HG03457 (cell line): ENCODE results near the gene PCBP4.

Experiments
- ATAC-seq: cut with Tn5 transposase; IDR thresholded peaks from one replicate; pipeline ENCODE4 v1.9.1; 2021; ENCODE audit warnings: moderate number of reproducible peaks; ENCODE audit not compliant: unreplicated experiment

Gene PCBP4

GRCh38 chr3:51974963-51975851, 8.0 kb upstream of the PCBP4 start, which contains the start of gene ABHD14A:
Gene ABHD14A, plus strand, starts transcription at chr3:51975064. Its CDS starts 72 bp downstream, at chr3:51975136.
- ATAC-seq = no peak

- no peak for ATAC-seq
Measured at GRCh38 chr3:51974277-51974962, 7.2 kb upstream of the PCBP4 start.

- ATAC-seq = no peak
Measured at GRCh38 chr3:51971350-51971749, 4.1 kb upstream of the PCBP4 start.

GRCh38 chr3:51970606-51971300, 3.5 kb upstream of the PCBP4 start:
- no peak for ATAC-seq

GRCh38 chr3:51969841-51970240, 2.6 kb upstream of the PCBP4 start:
- ATAC-seq = no peak

- no peak for ATAC-seq
Measured at GRCh38 chr3:51968883-51969678, 1.8 kb upstream of the PCBP4 start.

- ATAC-seq = no peak
Measured at GRCh38 chr3:51968170-51968775, 1.0 kb upstream of the PCBP4 start.

- ATAC-seq = no peak
Measured at GRCh38 chr3:51966922-51967383, 301 bp downstream of the PCBP4 start.

- ATAC-seq = no peak
Measured at GRCh38 chr3:51966486-51966885, 768 bp downstream of the PCBP4 start.

GRCh38 chr3:51966016-51966415, 1.2 kb downstream of the PCBP4 start:
- ATAC-seq = no peak

- ATAC-seq = no peak
Measured at GRCh38 chr3:51964521-51964920, 2.7 kb downstream of the PCBP4 start.

- no peak for ATAC-seq
Measured at GRCh38 chr3:51963951-51964451, 3.3 kb downstream of the PCBP4 start.

GRCh38 chr3:51962854-51963530, 4.3 kb downstream of the PCBP4 start:
- ATAC-seq = no peak

GRCh38 chr3:51961602-51962569, 5.4 kb downstream of the PCBP4 start:
- ATAC-seq = no peak

GRCh38 chr3:51961011-51961410, 6.2 kb downstream of the PCBP4 start:
- no peak for ATAC-seq

- no peak for ATAC-seq
Measured at GRCh38 chr3:51960386-51960785, 6.9 kb downstream of the PCBP4 start.

GRCh38 chr3:51959651-51960050, 7.6 kb downstream of the PCBP4 start:
- ATAC-seq = no peak
